Nucleus accumbens (tissue), 56 donors: Measurements from ENCODE around the gene ZNF500.

Source experiments
- DNase-seq, 56 donors: peaks; one replicate each; lab custom pipeline; 2025; lab: John Stamatoyannopoulos, UW

ZNF500 gene

GRCh38 chr16:4718466-4718865 is 48.5 kb downstream of the ZNF500 start:
- no peak for DNase-seq

GRCh38 chr16:4714996-4715395 is 52.0 kb downstream of the ZNF500 start:
- no peak for DNase-seq

- no peak for DNase-seq
Observed at GRCh38 chr16:4713663-4714501, 53.1 kb downstream of the ZNF500 start.

GRCh38 chr16:4709481-4709880 is 57.5 kb downstream of the ZNF500 start:
- DNase-seq: no peak

GRCh38 chr16:4706871-4707270 is 60.1 kb downstream of the ZNF500 start:
- no peak for DNase-seq

- DNase-seq: no peak
Observed at GRCh38 chr16:4704913-4705312, 62.0 kb downstream of the ZNF500 start.

- no peak for DNase-seq
Observed at GRCh38 chr16:4704491-4704890, 62.5 kb downstream of the ZNF500 start.

- no peak for DNase-seq
Observed at GRCh38 chr16:4703906-4704305, 63.1 kb downstream of the ZNF500 start.

- DNase-seq: no peak
Observed at GRCh38 chr16:4702466-4702808, 64.5 kb downstream of the ZNF500 start.

GRCh38 chr16:4701791-4702465 is 65.0 kb downstream of the ZNF500 start:
- DNase-seq: no peak

- peak in 5 of 56 donors; percentile 13 to 40 (median 18) for DNase-seq
Observed at GRCh38 chr16:4700997-4701743, 65.8 kb downstream of the ZNF500 start.

- peak in 1 of 56 donors; percentile 18 for DNase-seq
Observed at GRCh38 chr16:4700380-4700996, 66.5 kb downstream of the ZNF500 start.

GRCh38 chr16:4699046-4699556 is 67.9 kb downstream of the ZNF500 start:
- no peak for DNase-seq

GRCh38 chr16:4698321-4699045 is 68.5 kb downstream of the ZNF500 start:
- no peak for DNase-seq
